ENCODE measurements around the gene RRAS2. TPM values are rescaled to one million over a fixed set of nuclear protein-coding genes. Genes with fewer than 3 reads are reported as not detected.

RRAS2 gene
- total and polyA plus RNA-seq, 10 of the 15 experiments (the other 5 are each of a cell fraction or from before 2014, with no cell fraction given) = 26.9 to 72.4 (median 45.4) TPM

DNA sequence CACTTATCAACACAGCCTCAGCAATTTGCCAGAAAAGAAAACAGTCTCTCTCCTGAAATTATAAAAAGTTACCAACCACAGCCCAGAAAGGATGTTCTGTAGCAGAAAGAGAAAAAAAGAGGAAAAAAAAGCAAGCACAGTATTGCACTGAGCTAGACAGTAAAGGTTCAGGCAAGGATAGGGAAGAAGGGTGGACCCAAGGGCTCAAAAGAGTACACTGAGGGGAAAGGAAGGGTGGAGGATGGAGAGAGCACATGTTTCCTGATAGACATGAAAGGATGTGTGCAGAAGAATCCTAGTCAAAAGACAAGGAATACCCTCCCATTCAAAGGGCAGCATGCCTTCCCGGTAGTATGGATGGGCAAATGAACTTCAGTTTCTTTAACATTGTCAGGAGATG, 59.1 kb downstream of the RRAS2 start:
- Histone ChIP-seq H2AFZ (ENCODE audit: control insufficient read depth, low read depth, low read length) (no peak overlapping the region), H3K9me3 (replicated peaks; ENCODE audit: control insufficient read depth, insufficient read depth, low read length) (no peaks in the 10 kb centered on the region), H3K4me3 (no peak overlapping the region), H4K20me1 (ENCODE audit: control insufficient read depth, insufficient read depth) (no peaks in the 10 kb centered on the region; the same call in 1 of the 2 replicates), H3K4me2 (ENCODE audit: control insufficient read depth, insufficient read depth) (no peak overlapping the region), H3K9ac (ENCODE audit: control insufficient read depth, insufficient read depth, low read length) (no peak overlapping the region), H3K4me1 (ENCODE audit: control insufficient read depth, insufficient read depth, low read length) (peaks cover 4% of the 10 kb centered on the region; the same call in 1 of the 2 replicates), H3K79me2 (ENCODE audit: control insufficient read depth, insufficient read depth, low read length) (peaks cover 64% of the 10 kb centered on the region), H3K27me3 (replicated peaks in 1 of 2; ENCODE audit: control insufficient read depth in 2 of 2, insufficient read depth in 2 of 2, low read length in 1 of 2) (no peaks in the 10 kb centered on the region), H3K36me3 (ENCODE audit: control insufficient read depth in 2 of 2, insufficient read depth in 2 of 2, low read length in 1 of 2) (no peaks in the 10 kb centered on the region), H3K27ac (ENCODE audit: control insufficient read depth, insufficient read depth) (no peak overlapping the region)
- FAIRE-seq = no peak
- DNase-seq (ENCODE audit: low read depth, low spot score) = no peak
- ChIA-PET CTCF (interaction anchor here (1.1 to 15.6 kb wide), 20 partner anchors 10 to 527 kb away, joined by 3 to 271 read pairs (median 6); no protein-coding TSS in a partner anchor), POLR2A (interaction anchor here (0.6 kb wide), 1 partner anchor 154 kb away, joined by 4 read pairs; no protein-coding TSS in a partner anchor), RAD21 (ENCODE audit: unreplicated experiment) (interaction anchor here (0.9 to 8.4 kb wide), 11 partner anchors 8 to 608 kb away, joined by 3 to 123 read pairs (median 5); no protein-coding TSS in a partner anchor), SMC1A (ENCODE audit: uncharacterized antibody, unreplicated experiment) (interaction anchor here (0.7 to 8.7 kb wide), 11 partner anchors 12 to 181 kb away, joined by 3 to 138 read pairs (median 12); no protein-coding TSS in a partner anchor)
- intact Hi-C loops (cut with micrococcal nuclease; ENCODE audit: unreplicated experiment) (loop anchor here (1.0 kb wide), 2 partner anchors 118 to 155 kb away; no protein-coding TSS in a partner anchor), in situ Hi-C loops (cut with MboI) (loop anchor here (5.0 kb wide), 1 partner anchor 152 kb away; no protein-coding TSS in a partner anchor)
- WGBS (ENCODE audit: insufficient coverage, insufficient replicate concordance, low lambda C conversion rate, missing lambda C conversion rate) = 100% methylated on average over 1 of the region's 1 CpG
- BruUV-seq (replicated peaks) = no TSS peak
- ATAC-seq = no peak
- TF ChIP-seq ZNF24 (IDR thresholded peaks at IDR 0.05) = no peak
- TF ChIP-seq ASH2L (IDR thresholded peaks at IDR 0.05; ENCODE audit: borderline replicate concordance, low read depth) = no peak
- TF ChIP-seq, protein P1, sequence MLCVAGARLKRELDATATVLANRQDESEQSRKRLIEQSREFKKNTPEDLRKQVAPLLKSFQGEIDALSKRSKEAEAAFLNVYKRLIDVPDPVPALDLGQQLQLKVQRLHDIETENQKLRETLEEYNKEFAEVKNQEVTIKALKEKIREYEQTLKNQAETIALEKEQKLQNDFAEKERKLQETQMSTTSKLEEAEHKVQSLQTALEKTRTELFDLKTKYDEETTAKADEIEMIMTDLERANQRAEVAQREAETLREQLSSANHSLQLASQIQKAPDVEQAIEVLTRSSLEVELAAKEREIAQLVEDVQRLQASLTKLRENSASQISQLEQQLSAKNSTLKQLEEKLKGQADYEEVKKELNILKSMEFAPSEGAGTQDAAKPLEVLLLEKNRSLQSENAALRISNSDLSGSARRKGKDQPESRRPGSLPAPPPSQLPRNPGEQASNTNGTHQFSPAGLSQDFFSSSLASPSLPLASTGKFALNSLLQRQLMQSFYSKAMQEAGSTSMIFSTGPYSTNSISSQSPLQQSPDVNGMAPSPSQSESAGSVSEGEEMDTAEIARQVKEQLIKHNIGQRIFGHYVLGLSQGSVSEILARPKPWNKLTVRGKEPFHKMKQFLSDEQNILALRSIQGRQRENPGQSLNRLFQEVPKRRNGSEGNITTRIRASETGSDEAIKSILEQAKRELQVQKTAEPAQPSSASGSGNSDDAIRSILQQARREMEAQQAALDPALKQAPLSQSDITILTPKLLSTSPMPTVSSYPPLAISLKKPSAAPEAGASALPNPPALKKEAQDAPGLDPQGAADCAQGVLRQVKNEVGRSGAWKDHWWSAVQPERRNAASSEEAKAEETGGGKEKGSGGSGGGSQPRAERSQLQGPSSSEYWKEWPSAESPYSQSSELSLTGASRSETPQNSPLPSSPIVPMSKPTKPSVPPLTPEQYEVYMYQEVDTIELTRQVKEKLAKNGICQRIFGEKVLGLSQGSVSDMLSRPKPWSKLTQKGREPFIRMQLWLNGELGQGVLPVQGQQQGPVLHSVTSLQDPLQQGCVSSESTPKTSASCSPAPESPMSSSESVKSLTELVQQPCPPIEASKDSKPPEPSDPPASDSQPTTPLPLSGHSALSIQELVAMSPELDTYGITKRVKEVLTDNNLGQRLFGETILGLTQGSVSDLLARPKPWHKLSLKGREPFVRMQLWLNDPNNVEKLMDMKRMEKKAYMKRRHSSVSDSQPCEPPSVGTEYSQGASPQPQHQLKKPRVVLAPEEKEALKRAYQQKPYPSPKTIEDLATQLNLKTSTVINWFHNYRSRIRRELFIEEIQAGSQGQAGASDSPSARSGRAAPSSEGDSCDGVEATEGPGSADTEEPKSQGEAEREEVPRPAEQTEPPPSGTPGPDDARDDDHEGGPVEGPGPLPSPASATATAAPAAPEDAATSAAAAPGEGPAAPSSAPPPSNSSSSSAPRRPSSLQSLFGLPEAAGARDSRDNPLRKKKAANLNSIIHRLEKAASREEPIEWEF (IDR thresholded peaks at IDR 0.05; ENCODE audit: insufficient replicate concordance, low read depth, low read length) = no peak
- TF ChIP-seq, protein P2, sequence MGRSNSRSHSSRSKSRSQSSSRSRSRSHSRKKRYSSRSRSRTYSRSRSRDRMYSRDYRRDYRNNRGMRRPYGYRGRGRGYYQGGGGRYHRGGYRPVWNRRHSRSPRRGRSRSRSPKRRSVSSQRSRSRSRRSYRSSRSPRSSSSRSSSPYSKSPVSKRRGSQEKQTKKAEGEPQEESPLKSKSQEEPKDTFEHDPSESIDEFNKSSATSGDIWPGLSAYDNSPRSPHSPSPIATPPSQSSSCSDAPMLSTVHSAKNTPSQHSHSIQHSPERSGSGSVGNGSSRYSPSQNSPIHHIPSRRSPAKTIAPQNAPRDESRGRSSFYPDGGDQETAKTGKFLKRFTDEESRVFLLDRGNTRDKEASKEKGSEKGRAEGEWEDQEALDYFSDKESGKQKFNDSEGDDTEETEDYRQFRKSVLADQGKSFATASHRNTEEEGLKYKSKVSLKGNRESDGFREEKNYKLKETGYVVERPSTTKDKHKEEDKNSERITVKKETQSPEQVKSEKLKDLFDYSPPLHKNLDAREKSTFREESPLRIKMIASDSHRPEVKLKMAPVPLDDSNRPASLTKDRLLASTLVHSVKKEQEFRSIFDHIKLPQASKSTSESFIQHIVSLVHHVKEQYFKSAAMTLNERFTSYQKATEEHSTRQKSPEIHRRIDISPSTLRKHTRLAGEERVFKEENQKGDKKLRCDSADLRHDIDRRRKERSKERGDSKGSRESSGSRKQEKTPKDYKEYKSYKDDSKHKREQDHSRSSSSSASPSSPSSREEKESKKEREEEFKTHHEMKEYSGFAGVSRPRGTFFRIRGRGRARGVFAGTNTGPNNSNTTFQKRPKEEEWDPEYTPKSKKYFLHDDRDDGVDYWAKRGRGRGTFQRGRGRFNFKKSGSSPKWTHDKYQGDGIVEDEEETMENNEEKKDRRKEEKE (IDR thresholded peaks at IDR 0.05) = no peak
- no peak for TF ChIP-seq PML (IDR thresholded peaks at IDR 0.05; ENCODE audit: low read length)
- TF ChIP-seq, protein P3, sequence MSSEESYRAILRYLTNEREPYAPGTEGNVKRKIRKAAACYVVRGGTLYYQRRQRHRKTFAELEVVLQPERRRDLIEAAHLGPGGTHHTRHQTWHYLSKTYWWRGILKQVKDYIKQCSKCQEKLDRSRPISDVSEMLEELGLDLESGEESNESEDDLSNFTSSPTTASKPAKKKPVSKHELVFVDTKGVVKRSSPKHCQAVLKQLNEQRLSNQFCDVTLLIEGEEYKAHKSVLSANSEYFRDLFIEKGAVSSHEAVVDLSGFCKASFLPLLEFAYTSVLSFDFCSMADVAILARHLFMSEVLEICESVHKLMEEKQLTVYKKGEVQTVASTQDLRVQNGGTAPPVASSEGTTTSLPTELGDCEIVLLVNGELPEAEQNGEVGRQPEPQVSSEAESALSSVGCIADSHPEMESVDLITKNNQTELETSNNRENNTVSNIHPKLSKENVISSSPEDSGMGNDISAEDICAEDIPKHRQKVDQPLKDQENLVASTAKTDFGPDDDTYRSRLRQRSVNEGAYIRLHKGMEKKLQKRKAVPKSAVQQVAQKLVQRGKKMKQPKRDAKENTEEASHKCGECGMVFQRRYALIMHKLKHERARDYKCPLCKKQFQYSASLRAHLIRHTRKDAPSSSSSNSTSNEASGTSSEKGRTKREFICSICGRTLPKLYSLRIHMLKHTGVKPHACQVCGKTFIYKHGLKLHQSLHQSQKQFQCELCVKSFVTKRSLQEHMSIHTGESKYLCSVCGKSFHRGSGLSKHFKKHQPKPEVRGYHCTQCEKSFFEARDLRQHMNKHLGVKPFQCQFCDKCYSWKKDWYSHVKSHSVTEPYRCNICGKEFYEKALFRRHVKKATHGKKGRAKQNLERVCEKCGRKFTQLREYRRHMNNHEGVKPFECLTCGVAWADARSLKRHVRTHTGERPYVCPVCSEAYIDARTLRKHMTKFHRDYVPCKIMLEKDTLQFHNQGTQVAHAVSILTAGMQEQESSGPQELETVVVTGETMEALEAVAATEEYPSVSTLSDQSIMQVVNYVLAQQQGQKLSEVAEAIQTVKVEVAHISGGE (CRISPR knock-in tag; IDR thresholded peaks at IDR 0.05) = no peak
- TF ChIP-seq, protein P4, sequence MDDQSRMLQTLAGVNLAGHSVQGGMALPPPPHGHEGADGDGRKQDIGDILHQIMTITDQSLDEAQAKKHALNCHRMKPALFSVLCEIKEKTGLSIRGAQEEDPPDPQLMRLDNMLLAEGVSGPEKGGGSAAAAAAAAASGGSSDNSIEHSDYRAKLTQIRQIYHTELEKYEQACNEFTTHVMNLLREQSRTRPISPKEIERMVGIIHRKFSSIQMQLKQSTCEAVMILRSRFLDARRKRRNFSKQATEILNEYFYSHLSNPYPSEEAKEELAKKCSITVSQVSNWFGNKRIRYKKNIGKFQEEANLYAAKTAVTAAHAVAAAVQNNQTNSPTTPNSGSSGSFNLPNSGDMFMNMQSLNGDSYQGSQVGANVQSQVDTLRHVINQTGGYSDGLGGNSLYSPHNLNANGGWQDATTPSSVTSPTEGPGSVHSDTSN (IDR thresholded peaks at IDR 0.05; ENCODE audit: insufficient replicate concordance, low read depth, low read length) = no peak
- no peak for TF ChIP-seq JUNB (IDR thresholded peaks at IDR 0.05)
- TF ChIP-seq SIX5 (IDR thresholded peaks at IDR 0.05; ENCODE audit: low read depth, low read length, severe bottlenecking) = no peak
- TF ChIP-seq STAT1 (conservative IDR thresholded peaks at IDR 0.05) = no peak
